Measurements from ENCODE around the gene CTDNEP1.

DNA sequence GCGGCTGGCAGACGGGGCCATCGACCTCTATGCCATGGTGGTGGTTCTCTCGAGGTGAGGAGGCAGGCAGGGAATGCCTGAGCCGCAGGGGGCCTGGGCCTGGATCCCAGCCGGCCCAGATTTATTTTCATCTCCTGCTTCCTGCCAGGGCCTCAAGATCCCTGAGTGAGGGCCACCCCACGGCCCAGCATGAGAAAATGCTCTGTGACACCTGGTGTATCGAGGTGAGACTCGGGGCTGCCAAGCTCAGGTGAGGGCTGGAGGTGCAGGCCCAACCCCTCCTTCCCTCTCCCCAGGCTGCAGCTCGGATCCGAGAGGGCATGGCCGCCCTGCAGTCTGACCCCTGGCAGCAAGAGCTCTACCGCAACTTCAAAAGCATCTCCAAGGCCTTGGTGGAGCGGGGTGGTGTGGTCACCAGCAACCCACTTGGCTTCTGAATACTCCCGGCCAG lies 26.8 kb downstream of the CTDNEP1 start:
- TF ChIP-seq, protein P1, sequence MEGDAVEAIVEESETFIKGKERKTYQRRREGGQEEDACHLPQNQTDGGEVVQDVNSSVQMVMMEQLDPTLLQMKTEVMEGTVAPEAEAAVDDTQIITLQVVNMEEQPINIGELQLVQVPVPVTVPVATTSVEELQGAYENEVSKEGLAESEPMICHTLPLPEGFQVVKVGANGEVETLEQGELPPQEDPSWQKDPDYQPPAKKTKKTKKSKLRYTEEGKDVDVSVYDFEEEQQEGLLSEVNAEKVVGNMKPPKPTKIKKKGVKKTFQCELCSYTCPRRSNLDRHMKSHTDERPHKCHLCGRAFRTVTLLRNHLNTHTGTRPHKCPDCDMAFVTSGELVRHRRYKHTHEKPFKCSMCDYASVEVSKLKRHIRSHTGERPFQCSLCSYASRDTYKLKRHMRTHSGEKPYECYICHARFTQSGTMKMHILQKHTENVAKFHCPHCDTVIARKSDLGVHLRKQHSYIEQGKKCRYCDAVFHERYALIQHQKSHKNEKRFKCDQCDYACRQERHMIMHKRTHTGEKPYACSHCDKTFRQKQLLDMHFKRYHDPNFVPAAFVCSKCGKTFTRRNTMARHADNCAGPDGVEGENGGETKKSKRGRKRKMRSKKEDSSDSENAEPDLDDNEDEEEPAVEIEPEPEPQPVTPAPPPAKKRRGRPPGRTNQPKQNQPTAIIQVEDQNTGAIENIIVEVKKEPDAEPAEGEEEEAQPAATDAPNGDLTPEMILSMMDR (IDR thresholded peaks at IDR 0.05): no peak
- no peak for TF ChIP-seq POLR2A (IDR thresholded peaks at IDR 0.05)
